Body of pancreas (tissue), 4 donors: Measurements from ENCODE around the gene GRIP1.

ENCODE experiments used
- CTCF ChIP-seq, 7 experiments: fragments of 450-650 bp in 4 of 7; fragments of 200-600 bp in 3 of 7; sonication (generic) in 3 of 7; IDR thresholded peaks; one replicate each; pipeline ENCODE4 v1.5.1; 2016 to 2019; ENCODE audit warnings: antibody characterized with exemption in 7 of 7
- POLR2A ChIP-seq, 3 donors: fragments of 450-650 bp; IDR thresholded peaks; one replicate each; pipeline ENCODE4 v1.6.1; 2016; ENCODE audit warnings: antibody characterized with exemption in 3 of 3, mild to moderate bottlenecking in 2 of 3

- TF ChIP-seq CTCF (IDR thresholded peaks at IDR 0.05) (no peak), POLR2A (IDR thresholded peaks at IDR 0.05) (no peak)
Measured at GRCh38 chr12:66367015-66367667, 311.7 kb downstream of the GRIP1 start.
